ENCODE data around the gene ATRN.
"Not testable (repeated sequence)": the region's sequence is repeated elsewhere in the genome, so short reads cannot be mapped to it uniquely, and the experiment has no call there.

GRCh38 chr20:3477003-3477860 is 6.4 kb downstream of the ATRN start:
- not testable (repeated sequence) for TF ChIP-seq CTCF, POLR2A (IDR thresholded peaks at IDR 0.05)

All from right lobe of liver (tissue), 4 donors.